Erythroblast (primary cell): ENCODE results near the gene MRPS18A.

ENCODE experiments used
- GATA1 ChIP-seq: IDR thresholded peaks from 2 replicates; pipeline ENCODE4 v1.6.1; 2011; ENCODE audit warnings: low read depth, mild to moderate bottlenecking, control low read depth, low read length, moderate library complexity
- POLR2A ChIP-seq: IDR thresholded peaks from 2 replicates; pipeline ENCODE4 v1.6.1; 2011; ENCODE audit warnings: mild to moderate bottlenecking, low read length

- TF ChIP-seq POLR2A (no peak), GATA1 (no peak)
Measured at GRCh38 chr6:43712579-43712978, 25.0 kb upstream of the MRPS18A start.
